Mesenchymal stem cell (in vitro differentiated cells and primary cell): ENCODE results near the gene HSP90AA1.
A peak's percentile ranks its signal among the peaks of the same experiment; 100 is the strongest.

Source experiments
- DNase-seq: peaks from one replicate; pipeline ENCODE4 v3.0.0-alpha.2; 2013
- H2AFZ ChIP-seq: one replicate; pipeline ENCODE4 v1.6.1; 2013; ENCODE audit warnings: low read depth, mild to moderate bottlenecking, control low read depth, inconsistent platforms, low read length, moderate library complexity
- H2AK5ac ChIP-seq: 2 replicates; pipeline ENCODE4 v1.6.1; 2013; ENCODE audit warnings: low read length, moderate library complexity, mild to moderate bottlenecking, inconsistent platforms; ENCODE audit not compliant: severe bottlenecking
- H2BK120ac ChIP-seq: one replicate; pipeline ENCODE4 v1.6.1; 2013; ENCODE audit warnings: low read depth, mild to moderate bottlenecking, inconsistent platforms, low read length, moderate library complexity
- H2BK12ac ChIP-seq, 2 experiments: one replicate each; pipeline ENCODE4 v1.6.1; 2013; ENCODE audit warnings: inconsistent platforms in 2 of 2, low read length in 2 of 2, mild to moderate bottlenecking in 2 of 2, moderate library complexity in 2 of 2, control low read depth in 1 of 2
- H2BK15ac ChIP-seq: one replicate; pipeline ENCODE4 v1.6.1; 2013; ENCODE audit warnings: mild to moderate bottlenecking, low read depth, inconsistent platforms; ENCODE audit not compliant: poor library complexity, severe bottlenecking
- H2BK5ac ChIP-seq: 2 replicates; pipeline ENCODE4 v1.6.1; 2013; ENCODE audit warnings: low read depth, mild to moderate bottlenecking, low read length, control low read depth, inconsistent platforms; ENCODE audit not compliant: poor library complexity, severe bottlenecking
- H3K14ac ChIP-seq, 2 experiments: one replicate each; pipeline ENCODE4 v1.6.1; 2013; ENCODE audit warnings: inconsistent platforms in 2 of 2, low read length in 2 of 2, control low read depth in 1 of 2, mild to moderate bottlenecking in 1 of 2, moderate library complexity in 1 of 2
- H3K18ac ChIP-seq, 2 experiments: one replicate each; pipeline ENCODE4 v1.6.1; 2013; ENCODE audit warnings: inconsistent platforms in 2 of 2, low read length in 2 of 2, control low read depth in 1 of 2, low read depth in 1 of 2, mild to moderate bottlenecking in 1 of 2
- H3K23ac ChIP-seq, 2 experiments: one replicate each; pipeline ENCODE4 v1.6.1; 2013; ENCODE audit warnings: inconsistent platforms in 2 of 2, low read length in 2 of 2, mild to moderate bottlenecking in 2 of 2, moderate library complexity in 2 of 2, control low read depth in 1 of 2
- H3K27ac ChIP-seq: 2 replicates; pipeline ENCODE4 v1.5.1; 2013; ENCODE audit warnings: mild to moderate bottlenecking, moderate library complexity, low read length, control low read depth, inconsistent platforms; ENCODE audit not compliant: poor library complexity, severe bottlenecking
- H3K27me3 ChIP-seq, 2 experiments: 2 replicates each; pipeline versions ENCODE4 v1.6.1 to v1.7.0; 2013; ENCODE audit warnings: low read length in 2 of 2, mild to moderate bottlenecking in 2 of 2, moderate library complexity in 2 of 2, control low read depth in 1 of 2, inconsistent platforms in 1 of 2; ENCODE audit not compliant: control insufficient read depth in 1 of 2, insufficient read depth in 1 of 2
- H3K36me3 ChIP-seq, 2 experiments: 2 replicates each; pipeline versions ENCODE4 v1.6.1 to v1.7.0; 2013; ENCODE audit warnings: low read length in 2 of 2, control low read depth in 1 of 2, inconsistent platforms in 1 of 2, low read depth in 1 of 2, mild to moderate bottlenecking in 1 of 2; ENCODE audit not compliant: insufficient read depth in 2 of 2, control insufficient read depth in 1 of 2
- H3K4ac ChIP-seq, 2 experiments: one replicate each; pipeline ENCODE4 v1.6.1; 2013; ENCODE audit warnings: inconsistent platforms in 2 of 2, low read length in 2 of 2, mild to moderate bottlenecking in 2 of 2, moderate library complexity in 2 of 2, control low read depth in 1 of 2, low read depth in 1 of 2
- H3K4me1 ChIP-seq: 2 replicates; pipeline ENCODE4 v1.6.1; 2013; ENCODE audit warnings: low read depth, low read length, control low read depth; ENCODE audit not compliant: control insufficient read depth, insufficient read depth
- H3K4me2 ChIP-seq: 2 replicates; pipeline ENCODE4 v1.6.1; 2013; ENCODE audit warnings: low read length, mild to moderate bottlenecking, inconsistent platforms; ENCODE audit not compliant: poor library complexity, severe bottlenecking
- H3K4me3 ChIP-seq, 2 experiments: 2 replicates each; pipeline versions ENCODE4 v1.5.1 to v1.7.0; 2013; ENCODE audit warnings: low read length in 2 of 2, mild to moderate bottlenecking in 2 of 2, control low read depth in 1 of 2, low read depth in 1 of 2; ENCODE audit not compliant: insufficient read depth in 1 of 2
- H3K79me1 ChIP-seq: replicated peaks from 2 replicates; pipeline ENCODE4 v1.6.1; 2013; ENCODE audit warnings: mild to moderate bottlenecking, control low read depth, low read length, inconsistent platforms; ENCODE audit not compliant: poor library complexity, severe bottlenecking
- H3K9ac ChIP-seq: 2 replicates; pipeline ENCODE4 v1.7.0; 2013; ENCODE audit warnings: mild to moderate bottlenecking, low read length, moderate library complexity
- H3K9me3 ChIP-seq: 2 replicates; pipeline ENCODE4 v1.7.0; 2013; ENCODE audit warnings: mild to moderate bottlenecking, low read length; ENCODE audit not compliant: control insufficient read depth
- H4K8ac ChIP-seq: one replicate; pipeline ENCODE4 v1.6.1; 2013; ENCODE audit warnings: inconsistent platforms, mild to moderate bottlenecking, low read length, moderate library complexity
- H4K91ac ChIP-seq: one replicate; pipeline ENCODE4 v1.6.1; 2013; ENCODE audit warnings: mild to moderate bottlenecking, low read length, inconsistent platforms
- WGBS: methylation state at CpG from one replicate; pipeline ENCODE4 v1.1.7; 2013; ENCODE audit warnings: mixed read lengths; 5-methylcytosine and 5-hydroxymethylcytosine counted together

HSP90AA1 gene

DNA sequence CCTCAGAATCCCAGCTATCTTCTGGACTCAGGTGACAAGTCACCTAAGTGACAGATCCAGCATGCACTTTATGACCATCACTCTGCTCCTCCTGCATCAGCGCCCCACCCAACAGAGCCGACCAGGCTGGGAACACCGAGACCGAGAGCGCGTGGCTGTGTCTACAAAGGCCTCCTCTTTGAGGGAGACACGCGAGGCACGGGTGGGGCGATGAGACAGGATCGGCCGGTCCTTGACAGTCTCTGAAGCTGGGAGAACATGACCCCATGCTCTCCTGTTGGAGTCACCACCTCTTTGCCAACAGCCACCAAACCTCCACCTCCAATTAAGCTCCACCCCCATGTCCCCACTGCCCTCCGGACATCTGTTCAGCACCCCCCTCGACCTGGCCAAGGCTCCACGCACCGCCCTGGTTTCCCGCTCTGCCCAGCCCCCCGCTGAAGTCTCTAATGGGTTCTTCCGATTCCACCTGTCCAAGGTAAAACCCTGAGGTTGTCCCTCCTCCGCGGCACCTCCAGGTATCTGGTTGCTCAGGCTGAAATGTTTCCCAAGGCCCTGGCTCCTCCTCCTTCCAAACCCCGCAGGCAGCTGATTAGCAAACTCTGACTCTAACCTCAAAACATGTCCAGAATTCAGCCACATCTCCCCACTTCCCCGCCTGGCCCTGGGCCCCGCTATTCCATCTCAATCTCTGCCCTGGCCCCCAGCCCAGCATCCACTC is 31.5 kb downstream of the HSP90AA1 start:
- Histone ChIP-seq H3K27ac (peak overlapping the region; percentile 12), H3K36me3 (peaks cover 40 to 56% of the 10 kb centered on the region in 2 experiments), H3K4ac (no peak overlapping the region), H3K9me3 (no peaks in the 10 kb centered on the region), H3K18ac (no peak overlapping the region), H3K14ac (no peak overlapping the region), H3K27me3 (no peaks in the 10 kb centered on the region), H3K79me1 (peaks cover 5% of the 10 kb centered on the region), H2BK12ac (no peak overlapping the region), H3K4me1 (peaks cover 15% of the 10 kb centered on the region), H3K4me3 (no peak overlapping the region), H2BK15ac (no peak overlapping the region), H2AK5ac (no peak overlapping the region), H4K91ac (no peak overlapping the region), H4K8ac (peak overlapping the region; percentile 23), H2AFZ (no peak overlapping the region), H2BK120ac (no peak overlapping the region), H2BK5ac (no peak overlapping the region), H3K23ac (no peak overlapping the region), H3K9ac (no peak overlapping the region), H3K4me2 (no peak overlapping the region)
- no peak for DNase-seq
- 88% methylated on average over 24 of the region's 24 CpGs for WGBS

DNA sequence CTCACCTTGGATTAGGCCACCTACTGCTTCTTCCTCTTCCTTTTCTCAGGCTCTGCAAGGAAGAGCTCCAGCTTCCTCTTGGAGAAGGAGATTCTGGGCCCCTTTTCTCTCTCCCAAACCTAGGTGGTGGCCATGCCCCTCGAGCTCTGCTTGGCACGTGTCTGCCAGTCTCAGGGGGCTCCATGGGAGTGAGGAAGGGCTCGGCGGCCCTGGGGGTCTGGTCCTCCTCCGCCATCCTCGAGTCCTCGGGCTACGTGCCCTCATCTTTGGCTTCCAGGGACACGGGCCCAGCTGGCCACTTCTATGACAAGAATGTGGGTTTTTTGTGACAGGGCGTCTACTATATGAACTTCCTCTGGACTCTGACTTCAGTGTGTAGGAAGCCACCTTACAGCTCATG is 34.3 kb downstream of the HSP90AA1 start:
- H2BK15ac ChIP-seq, result no peak overlapping the region
- no peak overlapping the region for H4K8ac ChIP-seq
- H3K27me3 ChIP-seq, result no peaks in the 10 kb centered on the region
- no peak overlapping the region for H3K9ac ChIP-seq
- H3K23ac ChIP-seq, result no peak overlapping the region
- no peak overlapping the region for H2BK12ac ChIP-seq
- H2AK5ac ChIP-seq, result no peak overlapping the region
- DNase-seq, result no peak
- no peak overlapping the region for H2BK120ac ChIP-seq
- no peak overlapping the region for H3K27ac ChIP-seq
- H3K4me1 ChIP-seq, result peaks cover 13% of the 10 kb centered on the region
- H3K4me3 ChIP-seq, result no peak overlapping the region
- no peaks in the 10 kb centered on the region for H3K9me3 ChIP-seq
- H3K4me2 ChIP-seq, result no peak overlapping the region
- no peak overlapping the region for H3K4ac ChIP-seq
- no peak overlapping the region for H2BK5ac ChIP-seq
- H2AFZ ChIP-seq, result no peak overlapping the region
- 97% methylated on average over 10 of the region's 10 CpGs for WGBS
- H3K36me3 ChIP-seq, result peaks cover 69 to 84% of the 10 kb centered on the region in 2 experiments
- peaks cover 9% of the 10 kb centered on the region for H3K79me1 ChIP-seq
- no peak overlapping the region for H3K18ac ChIP-seq
- H4K91ac ChIP-seq, result no peak overlapping the region
- H3K14ac ChIP-seq, result no peak overlapping the region

DNA sequence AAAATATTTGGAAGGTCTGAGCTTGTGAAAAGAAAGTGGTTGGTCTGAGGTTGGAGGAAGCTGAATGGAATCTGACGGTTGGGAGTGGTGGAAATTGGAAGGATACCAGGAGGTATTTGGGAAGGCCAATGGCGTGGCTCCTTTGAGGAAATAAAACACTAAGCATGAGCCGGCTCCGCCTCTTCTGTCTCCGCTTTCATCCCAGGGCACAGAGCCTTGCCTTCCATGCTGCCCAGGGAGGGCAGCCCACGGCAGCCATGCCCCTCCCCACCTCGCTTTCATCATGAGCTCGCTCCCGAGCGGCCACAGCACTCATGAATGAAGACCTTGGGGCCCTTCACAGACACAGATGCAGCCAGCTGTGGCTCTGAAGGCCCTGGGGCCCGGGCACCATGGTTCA is 36.2 kb downstream of the HSP90AA1 start:
- no peak overlapping the region for H3K4ac ChIP-seq
- H3K4me2 ChIP-seq, result no peak overlapping the region
- no peak overlapping the region for H4K8ac ChIP-seq
- no peak for DNase-seq
- no peak overlapping the region for H3K18ac ChIP-seq
- H3K9ac ChIP-seq, result no peak overlapping the region
- H2AK5ac ChIP-seq, result no peak overlapping the region
- no peak overlapping the region for H2BK12ac ChIP-seq
- H2BK120ac ChIP-seq, result no peak overlapping the region
- peaks cover 11% of the 10 kb centered on the region for H3K79me1 ChIP-seq
- H3K4me1 ChIP-seq, result peaks cover 4% of the 10 kb centered on the region
- H3K27me3 ChIP-seq, result no peaks in the 10 kb centered on the region
- no peak overlapping the region for H3K4me3 ChIP-seq
- H2AFZ ChIP-seq, result no peak overlapping the region
- no peak overlapping the region for H4K91ac ChIP-seq
- H2BK15ac ChIP-seq, result no peak overlapping the region
- H3K27ac ChIP-seq, result no peak overlapping the region
- 96% methylated on average over 11 of the region's 11 CpGs for WGBS
- H3K14ac ChIP-seq, result no peak overlapping the region
- H2BK5ac ChIP-seq, result no peak overlapping the region
- no peaks in the 10 kb centered on the region for H3K9me3 ChIP-seq
- H3K36me3 ChIP-seq, result peaks cover 81 to 92% of the 10 kb centered on the region in 2 experiments
- no peak overlapping the region for H3K23ac ChIP-seq

DNA sequence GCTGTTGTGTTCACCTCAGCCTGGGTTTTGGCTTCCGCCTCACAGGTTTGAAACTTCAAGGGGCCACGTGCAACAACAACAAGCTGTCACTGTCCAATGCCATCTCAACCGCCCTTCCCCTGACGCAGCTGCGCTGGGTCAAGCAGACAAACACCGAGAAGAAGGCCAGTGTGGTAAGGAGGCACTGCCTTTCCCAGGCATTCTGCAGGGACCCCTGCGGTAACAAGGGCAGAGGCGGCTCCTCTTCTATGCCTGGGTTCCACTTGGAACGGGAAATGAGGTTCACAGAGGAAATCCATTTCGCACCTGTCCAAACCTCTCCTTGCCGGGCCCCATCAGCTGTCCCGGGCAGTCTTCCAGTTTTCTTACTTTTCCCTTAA is 36.8 kb downstream of the HSP90AA1 start:
- WGBS, result 97% methylated on average over 12 of the region's 12 CpGs
- H3K4ac ChIP-seq, result no peak overlapping the region
- no peaks in the 10 kb centered on the region for H3K27me3 ChIP-seq
- no peak overlapping the region for H2AFZ ChIP-seq
- no peak overlapping the region for H3K18ac ChIP-seq
- no peak for DNase-seq
- no peak overlapping the region for H4K91ac ChIP-seq
- no peak overlapping the region for H3K23ac ChIP-seq
- H2BK120ac ChIP-seq, result no peak overlapping the region
- H3K9me3 ChIP-seq, result no peaks in the 10 kb centered on the region
- H2BK15ac ChIP-seq, result no peak overlapping the region
- H3K4me3 ChIP-seq, result no peak overlapping the region
- no peak overlapping the region for H3K9ac ChIP-seq
- H2BK5ac ChIP-seq, result no peak overlapping the region
- no peak overlapping the region for H2BK12ac ChIP-seq
- no peak overlapping the region for H3K14ac ChIP-seq
- H3K4me1 ChIP-seq, result no peaks in the 10 kb centered on the region
- no peak overlapping the region for H2AK5ac ChIP-seq
- peaks cover 11% of the 10 kb centered on the region for H3K79me1 ChIP-seq
- peaks cover 82 to 87% of the 10 kb centered on the region in 2 experiments for H3K36me3 ChIP-seq
- no peak overlapping the region for H4K8ac ChIP-seq
- H3K27ac ChIP-seq, result no peak overlapping the region
- H3K4me2 ChIP-seq, result no peak overlapping the region
